ENCODE results near the gene PBX2. TPM values are rescaled to one million over a fixed set of nuclear protein-coding genes. Genes with fewer than 3 reads are reported as not detected.

PBX2 gene
- total and polyA plus RNA-seq, 2 donors (not counting 1 experiment from before 2014, with no cell fraction given), result 35.0 to 39.4 TPM

GRCh38 chr6:32168807-32169591 is 21.0 kb downstream of the PBX2 start:
- DNase-seq (ENCODE audit: low read depth in 2 of 2), result no peak
- no peak overlapping the region for H3K27ac ChIP-seq (ENCODE audit: insufficient read depth, low read length)

GRCh38 chr6:32168350-32168749 is 21.7 kb downstream of the PBX2 start:
- Histone ChIP-seq H3K4me1 (ENCODE audit: control insufficient read depth, extremely low read depth, insufficient read depth, low read length) (peaks cover 2% of the 10 kb centered on the region), H3K4me2 (ENCODE audit: extremely low read depth, insufficient read depth, low read length) (no peak overlapping the region), H3K4me3 (replicated peaks in 1 of 4; ENCODE audit: control extremely low read depth in 1 of 4, insufficient read depth in 1 of 4, low read depth in 3 of 4, low read length in 4 of 4) (no peak overlapping the region), H2AFZ (ENCODE audit: low read length) (no peak overlapping the region), H3K9me3 (ENCODE audit: control insufficient read depth, insufficient read depth, low read depth, low read length) (no peaks in the 10 kb centered on the region), H3K27me3 (ENCODE audit: control insufficient read depth, insufficient read depth, low read length) (no peaks in the 10 kb centered on the region), H3K79me2 (ENCODE audit: control insufficient read depth, insufficient read depth, low read length) (peaks cover 7% of the 10 kb centered on the region), H3K36me3 (ENCODE audit: control insufficient read depth, insufficient read depth, low read length) (peaks cover 31% of the 10 kb centered on the region), H3K27ac (ENCODE audit: insufficient read depth, low read length) (no peak overlapping the region), H4K20me1 (ENCODE audit: control insufficient read depth, extremely low read depth, insufficient read depth, low read length) (no peaks in the 10 kb centered on the region), H3K9ac (ENCODE audit: insufficient read depth, low read length) (no peak overlapping the region)
- DNase-seq (ENCODE audit: low read depth in 2 of 2), result no peak
- TF ChIP-seq CTCF (conservative IDR thresholded peaks at IDR 0.05 in 1 of 2, IDR thresholded peaks at IDR 0.05 in 1 of 2; ENCODE audit: low read depth in 1 of 2, low read length in 2 of 2), result no peak
- TF ChIP-seq EZH2 (IDR thresholded peaks at IDR 0.05; ENCODE audit: low read length, missing control alignments), result no peak

More at GRCh38 chr6:32168807-32169591, 21.0 kb downstream of the PBX2 start:
- TF ChIP-seq EZH2 (IDR thresholded peaks at IDR 0.05; ENCODE audit: low read length, missing control alignments), result no peak
- no peak for TF ChIP-seq CTCF (conservative IDR thresholded peaks at IDR 0.05 in 1 of 2, IDR thresholded peaks at IDR 0.05 in 1 of 2; ENCODE audit: low read depth in 1 of 2, low read length in 2 of 2)
- H3K4me1 ChIP-seq (ENCODE audit: control insufficient read depth, extremely low read depth, insufficient read depth, low read length), result peaks cover 2% of the 10 kb centered on the region
- H2AFZ ChIP-seq (ENCODE audit: low read length), result no peak overlapping the region
- peaks cover 12% of the 10 kb centered on the region for H3K79me2 ChIP-seq (ENCODE audit: control insufficient read depth, insufficient read depth, low read length)
- peaks cover 33% of the 10 kb centered on the region for H3K36me3 ChIP-seq (ENCODE audit: control insufficient read depth, insufficient read depth, low read length)
- no peaks in the 10 kb centered on the region for H3K9me3 ChIP-seq (ENCODE audit: control insufficient read depth, insufficient read depth, low read depth, low read length)
- H3K4me3 ChIP-seq (replicated peaks in 1 of 4; ENCODE audit: control extremely low read depth in 1 of 4, insufficient read depth in 1 of 4, low read depth in 3 of 4, low read length in 4 of 4), result no peak overlapping the region
- H4K20me1 ChIP-seq (ENCODE audit: control insufficient read depth, extremely low read depth, insufficient read depth, low read length), result no peaks in the 10 kb centered on the region
- no peaks in the 10 kb centered on the region for H3K27me3 ChIP-seq (ENCODE audit: control insufficient read depth, insufficient read depth, low read length)
- no peak overlapping the region for H3K4me2 ChIP-seq (ENCODE audit: extremely low read depth, insufficient read depth, low read length)
- H3K9ac ChIP-seq (ENCODE audit: insufficient read depth, low read length), result no peak overlapping the region

GRCh38 chr6:32167761-32168262 is 22.2 kb downstream of the PBX2 start:
- no peak for DNase-seq (ENCODE audit: low read depth in 2 of 2)
- H3K4me3 ChIP-seq (replicated peaks in 1 of 4; ENCODE audit: control extremely low read depth in 1 of 4, insufficient read depth in 1 of 4, low read depth in 3 of 4, low read length in 4 of 4), result no peak overlapping the region
- H3K27me3 ChIP-seq (ENCODE audit: control insufficient read depth, insufficient read depth, low read length), result no peaks in the 10 kb centered on the region
- no peak overlapping the region for H2AFZ ChIP-seq (ENCODE audit: low read length)
- H4K20me1 ChIP-seq (ENCODE audit: control insufficient read depth, extremely low read depth, insufficient read depth, low read length), result no peaks in the 10 kb centered on the region
- H3K4me1 ChIP-seq (ENCODE audit: control insufficient read depth, extremely low read depth, insufficient read depth, low read length), result peaks cover under 1% of the 10 kb centered on the region
- no peak overlapping the region for H3K9ac ChIP-seq (ENCODE audit: insufficient read depth, low read length)
- peaks cover 33% of the 10 kb centered on the region for H3K36me3 ChIP-seq (ENCODE audit: control insufficient read depth, insufficient read depth, low read length)
- peaks cover 1% of the 10 kb centered on the region for H3K79me2 ChIP-seq (ENCODE audit: control insufficient read depth, insufficient read depth, low read length)
- H3K9me3 ChIP-seq (ENCODE audit: control insufficient read depth, insufficient read depth, low read depth, low read length), result no peaks in the 10 kb centered on the region
- H3K4me2 ChIP-seq (ENCODE audit: extremely low read depth, insufficient read depth, low read length), result no peak overlapping the region
- H3K27ac ChIP-seq (ENCODE audit: insufficient read depth, low read length), result no peak overlapping the region
- TF ChIP-seq EZH2 (IDR thresholded peaks at IDR 0.05; ENCODE audit: low read length, missing control alignments), result no peak
- no peak for TF ChIP-seq CTCF (conservative IDR thresholded peaks at IDR 0.05 in 1 of 2, IDR thresholded peaks at IDR 0.05 in 1 of 2; ENCODE audit: low read depth in 1 of 2, low read length in 2 of 2)

All from fibroblast of lung (primary cell).